Daoy (cell line): ENCODE results near the gene PARVB. TPM values are rescaled to one million over a fixed set of nuclear protein-coding genes. Genes with fewer than 3 reads are reported as not detected.

Source experiments
- DNase-seq: peaks from one replicate; pipeline ENCODE4 v3.0.0-alpha.2; 2015; ENCODE audit warnings: low read depth
- total RNA-seq: library from RNA; depleted of rRNA; stranded (reverse); fragments of >200 nt; shearing (Covaris generic); gene quantifications from 2 replicates; pipeline ENCODE4 v1.2.3, GENCODE V29; 2014

The PARVB gene
- total RNA-seq, 1 experiment from 2014 or later: 29.7 TPM

DNA sequence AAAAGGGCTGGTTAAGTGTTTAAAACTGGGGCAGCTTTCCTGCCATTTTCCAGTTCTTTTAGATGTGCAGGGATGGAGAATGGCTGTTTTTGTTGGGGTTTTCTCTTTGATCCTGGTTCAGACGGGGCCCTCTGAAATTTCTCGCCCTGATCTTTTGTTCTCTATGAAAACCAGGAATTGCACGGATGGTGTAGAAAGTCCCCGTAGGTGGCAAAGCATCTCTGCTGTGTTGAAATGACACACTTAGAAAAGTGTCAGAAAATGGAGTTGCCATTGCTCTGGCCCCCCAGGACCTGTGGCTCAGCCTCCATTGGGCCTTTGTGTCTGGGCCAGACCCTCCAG, 63.0 kb downstream of the PARVB start:
- DNase-seq: no peak

GRCh38 chr22:44088976-44089570, 65.0 kb downstream of the PARVB start:
- DNase-seq: peak; percentile 66

- no peak for DNase-seq
Observed at GRCh38 chr22:44089717-44090570, 65.8 kb downstream of the PARVB start.

GRCh38 chr22:44090571-44090905, 66.4 kb downstream of the PARVB start:
- DNase-seq: no peak

DNA sequence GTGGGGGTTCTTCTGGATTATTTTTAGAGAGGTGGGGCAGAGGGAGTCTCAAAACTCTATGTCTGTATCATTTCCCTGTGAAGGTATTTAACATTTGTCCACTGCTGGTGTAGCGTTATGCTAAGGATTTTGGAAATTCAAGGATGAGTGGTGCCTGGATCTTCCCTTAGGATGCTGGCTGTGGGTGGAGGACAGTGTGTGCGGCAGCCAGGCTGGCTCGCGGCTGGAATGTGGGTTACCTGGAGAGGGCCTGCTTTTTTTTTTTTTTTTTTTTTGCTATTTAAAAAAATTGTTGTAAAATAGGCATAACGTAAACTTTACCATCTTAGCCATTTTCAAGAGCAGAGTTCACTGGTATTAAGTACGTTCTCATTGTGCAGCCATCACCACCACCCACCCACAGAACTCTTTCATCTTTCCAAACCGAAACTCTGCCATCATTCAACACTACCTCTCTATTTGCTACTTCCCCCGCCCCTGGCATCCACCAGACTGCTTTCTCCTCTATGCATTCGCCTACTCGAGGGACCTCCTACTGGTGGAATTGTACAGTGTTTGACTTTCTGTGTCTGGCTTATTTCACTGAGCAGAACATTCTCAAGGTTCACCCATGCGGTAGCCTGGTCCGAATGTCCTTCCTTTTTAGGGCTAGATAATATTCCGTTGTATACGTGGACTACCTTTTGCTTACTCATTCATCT, 67.1 kb downstream of the PARVB start:
- peak; percentile 18 for DNase-seq

- DNase-seq: no peak
Observed at GRCh38 chr22:44091751-44092150, 67.6 kb downstream of the PARVB start.

GRCh38 chr22:44092636-44093220, 68.6 kb downstream of the PARVB start:
- DNase-seq: no peak

- DNase-seq: no peak
Observed at GRCh38 chr22:44093791-44094190, 69.7 kb downstream of the PARVB start.

DNA sequence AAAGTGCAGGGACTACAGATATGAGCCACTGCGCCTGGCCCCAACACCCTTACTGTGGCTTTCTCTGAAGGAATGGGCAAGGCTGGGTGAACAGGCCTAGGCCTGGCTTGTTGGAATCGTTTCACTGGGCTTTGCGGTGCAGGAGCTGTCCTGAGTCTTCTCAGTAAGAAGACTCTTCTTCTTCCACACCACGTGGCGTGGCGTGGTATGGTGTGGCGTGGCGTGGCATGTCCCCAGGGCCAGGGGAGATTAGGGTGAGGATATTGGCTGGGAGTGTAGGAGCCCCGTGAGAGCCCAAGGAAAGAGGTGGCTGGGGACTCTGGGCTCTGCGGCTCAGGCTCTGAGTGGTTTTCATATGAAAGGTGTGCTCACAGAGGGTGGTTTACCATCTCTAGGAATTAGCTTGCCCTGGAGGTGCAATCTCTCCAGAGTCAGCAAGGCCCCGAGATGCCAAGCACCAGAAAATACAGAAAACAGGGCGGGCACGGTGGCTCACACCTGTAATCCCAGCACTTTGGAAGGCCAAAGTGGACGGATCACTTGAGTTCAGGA, 70.7 kb downstream of the PARVB start:
- DNase-seq: no peak

DNA sequence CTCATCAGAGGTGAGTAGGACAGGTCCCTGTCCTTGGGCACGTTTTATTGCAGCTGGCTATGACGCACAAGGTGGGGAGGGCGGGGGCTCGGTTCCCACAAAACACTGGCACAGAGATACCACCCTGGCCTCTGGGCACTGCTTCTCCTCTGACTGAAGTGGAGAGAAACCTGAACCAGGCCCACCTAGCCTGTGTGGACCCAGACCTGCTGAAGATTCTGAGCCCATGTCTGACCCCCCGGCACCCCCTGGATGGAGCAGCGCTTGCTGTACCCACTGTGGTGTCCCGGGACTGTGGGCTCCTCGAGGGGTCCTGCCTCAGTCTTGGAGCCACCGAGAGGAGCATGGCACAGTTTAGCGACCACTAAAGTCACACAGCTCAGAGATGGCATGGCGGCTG, 72.6 kb downstream of the PARVB start:
- no peak for DNase-seq

- DNase-seq: no peak
Observed at GRCh38 chr22:44097263-44098020, 73.3 kb downstream of the PARVB start.

- DNase-seq: no peak
Observed at GRCh38 chr22:44098021-44098739, 74.1 kb downstream of the PARVB start.

GRCh38 chr22:44098966-44099530, 74.9 kb downstream of the PARVB start:
- DNase-seq: no peak

- no peak for DNase-seq
Observed at GRCh38 chr22:44099696-44100095, 75.6 kb downstream of the PARVB start.

GRCh38 chr22:44100411-44100810, 76.3 kb downstream of the PARVB start:
- DNase-seq: no peak

DNA sequence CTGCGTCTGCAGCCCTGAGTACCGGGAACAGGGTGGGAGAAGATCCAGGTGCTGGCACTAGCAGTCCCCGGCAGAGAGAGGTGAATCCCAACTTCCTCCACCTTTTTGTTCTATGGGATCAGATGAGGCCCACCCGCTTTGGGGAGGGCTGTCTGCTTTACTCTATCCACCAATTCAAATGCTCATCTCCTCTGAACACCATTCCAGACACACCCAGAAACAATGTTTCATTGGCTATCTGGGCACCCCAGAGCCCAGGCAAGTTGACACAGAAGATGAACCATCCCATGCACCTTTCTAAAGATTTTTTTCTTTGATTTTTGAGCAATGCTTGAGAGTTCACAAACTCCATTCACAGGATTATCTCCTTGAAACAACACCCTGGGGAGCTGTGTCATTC, 78.0 kb downstream of the PARVB start:
- DNase-seq: no peak

DNA sequence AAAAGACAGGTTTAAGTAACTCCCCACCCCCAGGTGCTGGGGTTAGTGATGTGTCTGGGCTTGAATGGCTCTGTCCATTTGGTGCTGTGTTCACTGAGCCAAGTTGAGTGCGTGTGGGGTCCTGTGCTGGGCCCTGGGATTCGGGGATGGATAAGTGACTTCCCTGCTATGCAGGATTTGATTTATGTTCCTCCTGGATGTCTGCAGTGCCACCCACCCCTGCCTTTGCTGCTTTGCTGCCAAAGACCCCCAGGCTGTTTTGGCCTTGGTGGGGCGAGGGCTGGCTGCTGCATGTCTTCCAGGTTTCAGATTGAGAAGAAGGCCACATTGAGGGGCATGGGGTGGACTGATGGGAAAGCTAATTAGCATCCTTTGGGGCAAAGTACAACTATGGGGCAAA, 78.8 kb downstream of the PARVB start:
- no peak for DNase-seq

- DNase-seq: no peak
Observed at GRCh38 chr22:44103735-44104480, 79.8 kb downstream of the PARVB start.

DNA sequence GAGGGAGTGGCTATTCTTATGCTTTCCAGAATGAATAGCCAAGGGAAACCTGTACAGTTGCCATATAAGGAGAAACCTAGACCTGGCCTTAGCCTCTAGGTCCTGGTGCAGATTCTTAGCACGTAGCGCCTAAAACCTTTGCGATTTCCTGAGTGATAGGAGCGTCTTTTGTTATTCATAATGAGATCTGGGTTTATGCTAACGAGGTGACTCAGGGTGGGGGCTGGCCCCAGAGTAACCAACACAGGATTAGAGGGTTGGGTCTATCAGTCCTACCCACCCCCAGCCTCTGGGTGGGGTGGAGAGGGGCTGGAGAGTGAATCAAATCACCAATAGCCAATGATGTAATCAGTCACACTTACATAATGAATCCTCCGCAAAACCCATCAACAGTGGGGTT, 83.2 kb downstream of the PARVB start:
- no peak for DNase-seq

DNA sequence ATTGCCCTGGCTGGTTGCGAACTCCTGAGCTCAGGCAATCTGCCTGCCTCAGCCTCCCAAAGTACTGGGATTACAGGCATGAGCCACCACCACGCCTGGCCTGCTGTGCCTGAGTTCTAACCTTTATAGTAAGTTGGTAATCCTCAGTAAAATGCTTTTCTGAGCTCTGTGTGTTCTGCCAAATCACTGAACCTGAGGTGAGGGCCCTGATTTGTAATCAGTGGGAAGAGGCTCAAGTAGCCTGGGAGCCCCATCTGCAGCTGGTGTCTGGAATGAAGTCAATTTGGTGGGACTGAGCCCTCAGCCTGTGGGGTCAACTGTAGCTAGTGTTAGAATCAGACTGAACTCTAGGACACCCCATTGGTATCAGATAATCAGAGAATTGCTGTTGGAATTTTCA, 84.0 kb downstream of the PARVB start:
- no peak for DNase-seq
